GM10248 (cell line): Measurements from ENCODE around the gene EIF2B5.

Source experiments
- CTCF ChIA-PET: fragments of 300-600 bp; sonication (Branson Sonifier 250); formaldehyde crosslinking; extraction: SDS; loops from one replicate; lab custom pipeline; 2021; ENCODE audit warnings: antibody characterized with exemption; lab: Yijun Ruan, JAX
- POLR2A ChIA-PET: fragments of 350-650 bp; sonication (Branson Sonifier 250); formaldehyde crosslinking; extraction: SDS; loops from one replicate; lab custom pipeline; 2020; ENCODE audit warnings: antibody characterized with exemption; lab: Yijun Ruan, JAX
- DNase-seq: peaks from one replicate; pipeline ENCODE4 v3.0.0; 2012; ENCODE audit errors: extremely low spot score
- TF ChIP-seq, protein P1 (sequence below): IDR thresholded peaks from 2 replicates; pipeline ENCODE4 v1.5.1; 2012; ENCODE audit warnings: mild to moderate bottlenecking, low read depth; ENCODE audit errors: extremely low read depth, missing control alignments, control extremely low read depth

The EIF2B5 gene

DNA sequence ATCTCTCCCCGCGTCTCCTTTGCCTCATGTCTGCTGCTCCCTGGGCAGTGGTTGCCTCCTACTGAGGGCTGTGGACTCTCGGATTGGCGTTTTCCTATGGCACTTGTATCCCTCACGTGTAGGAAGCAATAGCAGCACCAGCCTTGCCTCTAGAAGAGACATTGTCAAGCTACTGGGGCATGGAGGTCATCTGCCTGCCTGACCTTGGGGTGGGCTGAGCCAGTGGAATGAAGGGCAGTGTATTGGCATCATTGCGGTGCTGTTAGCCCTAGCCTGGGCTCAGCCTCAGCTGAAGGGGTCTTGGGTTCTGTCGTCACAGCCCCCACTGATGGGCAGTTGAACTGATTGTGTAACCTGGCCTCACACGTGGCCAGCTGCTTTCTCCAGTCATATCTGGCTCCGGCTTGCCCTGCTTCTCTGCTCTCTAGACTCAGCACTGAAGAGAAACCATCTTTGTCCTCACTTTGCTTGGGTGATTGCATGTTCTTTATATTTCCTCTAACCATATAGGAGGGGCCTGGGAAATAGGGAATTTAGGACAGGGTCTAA, 58.9 kb downstream of the EIF2B5 start:
- DNase-seq, result no peak
- TF ChIP-seq, protein P1, sequence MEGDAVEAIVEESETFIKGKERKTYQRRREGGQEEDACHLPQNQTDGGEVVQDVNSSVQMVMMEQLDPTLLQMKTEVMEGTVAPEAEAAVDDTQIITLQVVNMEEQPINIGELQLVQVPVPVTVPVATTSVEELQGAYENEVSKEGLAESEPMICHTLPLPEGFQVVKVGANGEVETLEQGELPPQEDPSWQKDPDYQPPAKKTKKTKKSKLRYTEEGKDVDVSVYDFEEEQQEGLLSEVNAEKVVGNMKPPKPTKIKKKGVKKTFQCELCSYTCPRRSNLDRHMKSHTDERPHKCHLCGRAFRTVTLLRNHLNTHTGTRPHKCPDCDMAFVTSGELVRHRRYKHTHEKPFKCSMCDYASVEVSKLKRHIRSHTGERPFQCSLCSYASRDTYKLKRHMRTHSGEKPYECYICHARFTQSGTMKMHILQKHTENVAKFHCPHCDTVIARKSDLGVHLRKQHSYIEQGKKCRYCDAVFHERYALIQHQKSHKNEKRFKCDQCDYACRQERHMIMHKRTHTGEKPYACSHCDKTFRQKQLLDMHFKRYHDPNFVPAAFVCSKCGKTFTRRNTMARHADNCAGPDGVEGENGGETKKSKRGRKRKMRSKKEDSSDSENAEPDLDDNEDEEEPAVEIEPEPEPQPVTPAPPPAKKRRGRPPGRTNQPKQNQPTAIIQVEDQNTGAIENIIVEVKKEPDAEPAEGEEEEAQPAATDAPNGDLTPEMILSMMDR, result no peak
- CTCF ChIA-PET, result interaction anchor here (0.7 to 2.1 kb wide), 4 partner anchors 13 to 56 kb away, joined by 3 to 6 read pairs (median 3); partner anchors contain the start of gene EEF1AKMT4
- POLR2A ChIA-PET, result interaction anchor here (1.4 kb wide), 1 partner anchor 8 kb away, joined by 3 read pairs; the partner anchor contains the start of gene ABCF3
